GM20000 (cell line): Measurements from ENCODE around the gene CHD6.

Experiments used
- DNase-seq: peaks from one replicate; pipeline ENCODE4 v3.0.0; 2012; ENCODE audit warnings: low spot score
- CTCF ChIP-seq: IDR thresholded peaks from 2 replicates; pipeline ENCODE4 v1.5.1; 2012; ENCODE audit warnings: mild to moderate bottlenecking, control low read depth; ENCODE audit errors: extremely low read depth, missing control alignments

CHD6 gene

DNA sequence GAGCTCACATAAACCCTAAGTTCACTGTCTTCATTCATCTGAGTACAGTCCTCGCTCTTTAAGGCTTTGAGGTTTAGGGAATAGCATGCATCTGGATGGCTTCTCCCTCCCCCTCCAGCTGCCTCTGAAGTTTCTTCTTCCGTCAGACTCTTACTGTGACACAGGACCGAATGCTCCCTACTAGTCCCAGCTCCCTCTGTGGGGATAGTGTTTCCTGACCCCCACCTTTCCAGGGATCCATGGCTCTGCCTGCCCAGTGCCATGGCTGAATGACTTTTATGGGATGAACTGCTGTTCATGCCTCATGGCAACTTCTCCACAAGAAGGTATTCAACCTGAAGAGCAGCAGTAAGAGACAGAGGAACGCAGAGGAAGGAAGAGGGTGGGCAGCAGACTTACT is 171.7 kb downstream of the CHD6 start:
- DNase-seq, result no peak
- no peak for TF ChIP-seq CTCF

DNA sequence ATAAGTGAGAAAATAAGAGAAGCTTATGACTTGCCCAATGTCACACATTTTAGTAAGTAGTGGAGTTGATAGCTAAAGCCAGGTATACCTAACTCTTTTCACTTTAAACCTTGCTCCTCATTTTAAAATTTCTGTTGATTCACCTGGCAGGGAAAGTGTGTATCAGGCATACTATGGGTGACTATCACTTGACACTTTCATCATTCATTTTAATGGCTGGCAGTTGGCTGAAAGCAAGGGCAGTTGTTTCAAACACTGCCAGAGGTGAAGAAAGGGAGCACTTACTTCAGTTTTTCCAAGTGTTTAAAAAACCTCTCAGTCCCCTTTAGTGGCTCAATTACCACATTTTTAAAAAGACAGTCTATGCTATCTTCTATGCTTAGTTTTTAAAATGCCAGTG is 173.4 kb downstream of the CHD6 start:
- TF ChIP-seq CTCF, result no peak
- no peak for DNase-seq

GRCh38 chr20:41443691-41444090 is 174.5 kb downstream of the CHD6 start:
- peak; percentile 20 for DNase-seq
- TF ChIP-seq CTCF, result no peak

DNA sequence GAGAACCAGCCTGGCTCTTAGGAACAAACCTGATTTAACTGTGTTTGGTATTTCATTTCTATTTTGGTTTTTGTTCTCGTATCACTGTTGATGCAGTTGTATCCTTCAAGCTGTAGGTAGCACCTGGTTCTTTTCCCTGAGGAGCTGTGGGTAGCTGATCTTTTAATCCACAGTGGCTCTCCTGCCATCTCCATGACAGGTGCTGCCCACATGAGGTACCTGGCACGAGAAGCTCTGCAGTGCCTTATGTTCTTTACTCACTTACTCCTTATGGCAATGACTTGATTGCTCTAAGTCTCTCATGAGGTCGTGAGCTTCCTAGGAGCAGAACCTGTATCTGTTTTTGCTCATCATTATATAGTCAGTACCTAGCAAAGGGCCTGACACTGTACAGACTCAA is 177.3 kb downstream of the CHD6 start:
- TF ChIP-seq CTCF, result no peak
- no peak for DNase-seq

DNA sequence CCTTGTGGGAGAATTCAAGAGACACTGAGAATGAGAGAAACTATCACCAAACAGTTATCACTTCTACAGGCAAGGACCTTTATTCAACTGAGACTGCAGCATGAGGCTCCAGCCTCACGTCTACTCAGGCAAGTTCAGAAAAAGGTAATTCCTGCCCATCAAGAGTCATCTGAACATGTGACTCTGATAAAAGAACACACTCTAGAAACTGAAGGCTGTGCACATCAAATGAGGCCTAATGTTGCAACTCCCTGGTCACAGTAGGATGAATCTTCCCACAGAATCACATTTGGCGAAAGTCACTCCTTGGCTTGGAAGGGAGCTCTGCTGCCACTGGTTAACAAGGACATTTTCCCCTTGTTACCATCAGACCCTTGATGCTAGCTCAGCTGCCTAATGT is 180.3 kb downstream of the CHD6 start:
- no peak for DNase-seq
- TF ChIP-seq CTCF, result no peak

- TF ChIP-seq CTCF, result no peak
- DNase-seq, result no peak
These were observed 181.5 kb downstream of the CHD6 start for GRCh38 chr20:41436679-41437078.

DNA sequence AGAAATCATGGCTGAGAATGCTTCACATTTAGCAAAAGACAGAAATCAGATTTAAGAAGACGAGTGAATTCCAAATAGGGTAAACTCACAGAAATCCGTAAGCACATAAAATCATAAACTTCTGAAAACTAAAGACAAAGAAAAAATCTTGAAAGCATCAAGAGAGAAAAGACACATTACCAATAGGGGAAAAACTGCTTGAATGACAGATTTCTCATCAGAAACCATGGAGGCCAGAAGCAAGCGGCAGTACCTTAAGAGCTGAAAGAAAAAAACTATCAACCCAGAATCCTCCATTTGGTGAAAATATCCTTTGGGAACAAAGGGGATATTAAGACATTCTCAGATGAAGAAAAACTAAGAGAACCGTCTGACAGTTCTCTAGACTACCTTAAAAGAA is 185.0 kb downstream of the CHD6 start:
- DNase-seq, result no peak
- no peak for TF ChIP-seq CTCF
